Measurements from ENCODE around the gene POLR1E. TPM values are rescaled to one million over a fixed set of nuclear protein-coding genes. Genes with fewer than 3 reads are reported as not detected.
"Not testable (repeated sequence)": the region's sequence is repeated elsewhere in the genome, so short reads cannot be mapped to it uniquely, and the experiment has no call there.

Gene POLR1E
- total and polyA plus RNA-seq, 4 donors: 21.7 to 26.7 (median 25.0) TPM

DNA sequence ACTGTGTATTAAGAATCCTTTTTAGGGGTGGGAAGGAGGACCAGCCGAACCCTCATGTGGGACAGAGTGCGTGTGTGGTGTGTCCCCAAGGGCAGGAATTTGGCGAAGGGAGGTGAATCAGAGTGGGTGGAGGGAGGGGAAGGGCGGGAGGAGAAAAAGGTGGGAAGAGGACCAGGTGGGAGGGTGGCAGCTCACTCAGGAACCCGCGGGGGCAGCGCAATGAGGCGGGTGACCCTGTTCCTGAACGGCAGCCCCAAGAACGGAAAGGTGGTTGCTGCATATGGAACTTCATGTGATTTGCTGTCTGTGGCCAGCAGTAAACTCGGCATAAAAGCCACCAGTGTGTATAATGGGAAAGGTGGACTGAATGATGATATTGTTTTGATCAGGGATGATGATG is 8.8 kb upstream of the POLR1E start:
- 82% methylated on average over 11 of the region's 11 CpGs for WGBS (ENCODE audit: insufficient coverage)
- no peaks in the 10 kb centered on the region for H3K36me3 ChIP-seq (ENCODE audit: control insufficient read depth, insufficient read depth, low read length)
- H3K27ac ChIP-seq (ENCODE audit: low read depth, low read length): no peak overlapping the region
- peaks cover 3% of the 10 kb centered on the region for H3K4me1 ChIP-seq (ENCODE audit: control insufficient read depth, insufficient read depth, low read length)
- H3K27me3 ChIP-seq (ENCODE audit: control insufficient read depth, insufficient read depth, low read length): no peaks in the 10 kb centered on the region
- DNase-seq (ENCODE audit: low read depth in 4 of 6, low spot score in 6 of 6): no peak
- H3K4me3 ChIP-seq (ENCODE audit: low read depth, low read length): no peak overlapping the region
- H3K9me3 ChIP-seq (ENCODE audit: control insufficient read depth, insufficient read depth, low read length): peaks cover 3% of the 10 kb centered on the region

DNA sequence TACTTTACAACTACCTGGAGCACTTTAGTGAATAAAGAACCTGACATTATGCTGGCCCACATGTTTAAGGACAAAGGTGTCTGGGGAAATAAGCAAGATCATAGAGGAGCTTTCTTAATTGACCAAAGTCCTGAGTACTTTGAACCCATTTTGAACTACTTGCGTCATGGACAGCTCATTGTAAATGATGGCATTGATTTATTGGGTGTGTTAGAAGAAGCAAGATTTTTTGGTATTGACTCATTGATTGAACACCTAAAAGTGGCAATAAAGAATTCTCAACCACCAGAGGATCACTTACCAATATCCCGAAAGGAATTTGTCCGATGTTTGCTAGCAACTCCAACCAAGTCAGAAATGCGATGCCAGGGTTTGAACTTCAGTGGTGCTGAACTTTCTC is 8.3 kb upstream of the POLR1E start:
- 93% methylated on average over 3 of the region's 4 CpGs for WGBS (ENCODE audit: insufficient coverage)

GRCh38 chr9:37477987-37478619 is 7.6 kb upstream of the POLR1E start:
- not testable (repeated sequence) for H3K27me3 ChIP-seq (ENCODE audit: control insufficient read depth, insufficient read depth, low read length); H3K27ac ChIP-seq (ENCODE audit: low read depth, low read length); H3K4me1 ChIP-seq (ENCODE audit: control insufficient read depth, insufficient read depth, low read length); H3K4me3 ChIP-seq (ENCODE audit: low read depth, low read length); DNase-seq (ENCODE audit: low read depth in 4 of 6, low spot score in 6 of 6); H3K36me3 ChIP-seq (ENCODE audit: control insufficient read depth, insufficient read depth, low read length); H3K9me3 ChIP-seq (ENCODE audit: control insufficient read depth, insufficient read depth, low read length)
- WGBS (ENCODE audit: insufficient coverage): 83% methylated on average over 1 of the region's 5 CpGs

More for the DNA sequence above, 8.3 kb upstream of the POLR1E start:
- not testable (repeated sequence) for H3K27ac ChIP-seq (ENCODE audit: low read depth, low read length); H3K4me1 ChIP-seq (ENCODE audit: control insufficient read depth, insufficient read depth, low read length); H3K27me3 ChIP-seq (ENCODE audit: control insufficient read depth, insufficient read depth, low read length); H3K36me3 ChIP-seq (ENCODE audit: control insufficient read depth, insufficient read depth, low read length); H3K4me3 ChIP-seq (ENCODE audit: low read depth, low read length); DNase-seq (ENCODE audit: low read depth in 4 of 6, low spot score in 6 of 6); H3K9me3 ChIP-seq (ENCODE audit: control insufficient read depth, insufficient read depth, low read length)

GRCh38 chr9:37480759-37481158 is 5.0 kb upstream of the POLR1E start:
- Histone ChIP-seq H3K9me3 (ENCODE audit: control insufficient read depth, insufficient read depth, low read length) (no peaks in the 10 kb centered on the region), H3K4me1 (ENCODE audit: control insufficient read depth, insufficient read depth, low read length) (peaks cover 10% of the 10 kb centered on the region), H3K27ac (ENCODE audit: low read depth, low read length) (no peak overlapping the region), H3K36me3 (ENCODE audit: control insufficient read depth, insufficient read depth, low read length) (no peaks in the 10 kb centered on the region), H3K27me3 (ENCODE audit: control insufficient read depth, insufficient read depth, low read length) (no peaks in the 10 kb centered on the region), H3K4me3 (ENCODE audit: low read depth, low read length) (no peak overlapping the region)
- DNase-seq (ENCODE audit: low read depth in 4 of 6, low spot score in 6 of 6): no peak
- WGBS (ENCODE audit: insufficient coverage): 80% methylated on average over 1 of the region's 3 CpGs

DNA sequence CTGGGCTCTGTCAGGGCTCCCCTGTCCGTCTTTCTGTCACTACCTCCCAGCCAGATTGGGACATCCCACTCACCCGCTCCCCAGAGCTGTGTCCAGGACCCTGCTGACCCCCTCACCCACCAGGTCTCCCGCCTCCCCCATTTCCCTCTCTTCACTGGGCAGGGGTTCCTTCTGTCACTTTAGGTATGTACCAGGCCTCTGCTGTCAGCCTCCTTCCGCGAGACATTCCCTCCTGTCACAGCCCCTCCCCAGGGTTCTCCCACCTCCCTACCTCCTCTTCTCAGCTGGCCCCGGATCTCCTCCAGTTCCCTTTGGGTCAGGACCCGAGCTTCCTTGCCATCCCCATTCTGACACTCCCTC is 488 bp downstream of the POLR1E start:
- Histone ChIP-seq H3K9me3 (ENCODE audit: control insufficient read depth, insufficient read depth, low read length) (no peaks in the 10 kb centered on the region), H3K36me3 (ENCODE audit: control insufficient read depth, insufficient read depth, low read length) (peaks cover 4% of the 10 kb centered on the region), H3K27ac (ENCODE audit: low read depth, low read length) (peak overlapping the region; percentile 35), H3K27me3 (ENCODE audit: control insufficient read depth, insufficient read depth, low read length) (no peaks in the 10 kb centered on the region), H3K4me1 (ENCODE audit: control insufficient read depth, insufficient read depth, low read length) (peaks cover 24% of the 10 kb centered on the region), H3K4me3 (ENCODE audit: low read depth, low read length) (peak overlapping the region; percentile 82)
- WGBS (ENCODE audit: insufficient coverage): 3% methylated on average over 7 of the region's 7 CpGs
- DNase-seq (ENCODE audit: low read depth in 4 of 6, low spot score in 6 of 6): no peak

GRCh38 chr9:37486616-37487548 is 1.1 kb downstream of the POLR1E start:
- Histone ChIP-seq H3K4me3 (ENCODE audit: low read depth, low read length) (peak overlapping the region; percentile 82), H3K4me1 (ENCODE audit: control insufficient read depth, insufficient read depth, low read length) (peaks cover 24% of the 10 kb centered on the region), H3K27me3 (ENCODE audit: control insufficient read depth, insufficient read depth, low read length) (no peaks in the 10 kb centered on the region), H3K27ac (ENCODE audit: low read depth, low read length) (peak overlapping the region; percentile 19), H3K9me3 (ENCODE audit: control insufficient read depth, insufficient read depth, low read length) (no peaks in the 10 kb centered on the region), H3K36me3 (ENCODE audit: control insufficient read depth, insufficient read depth, low read length) (peaks cover 8% of the 10 kb centered on the region)
- 25% methylated on average over 5 of the region's 7 CpGs for WGBS (ENCODE audit: insufficient coverage)
- peak in 1 of 6 donors; percentile 72 for DNase-seq (ENCODE audit: low read depth in 4 of 6, low spot score in 6 of 6)

- Histone ChIP-seq H3K27me3 (ENCODE audit: control insufficient read depth, insufficient read depth, low read length) (no peaks in the 10 kb centered on the region), H3K4me3 (ENCODE audit: low read depth, low read length) (no peak overlapping the region), H3K27ac (ENCODE audit: low read depth, low read length) (no peak overlapping the region), H3K9me3 (ENCODE audit: control insufficient read depth, insufficient read depth, low read length) (no peaks in the 10 kb centered on the region), H3K4me1 (ENCODE audit: control insufficient read depth, insufficient read depth, low read length) (peaks cover 3% of the 10 kb centered on the region), H3K36me3 (ENCODE audit: control insufficient read depth, insufficient read depth, low read length) (peaks cover 35% of the 10 kb centered on the region)
- WGBS (ENCODE audit: insufficient coverage): no CpG with 5 or more reads among the region's 1 CpG
- DNase-seq (ENCODE audit: low read depth in 4 of 6, low spot score in 6 of 6): no peak
Observed at GRCh38 chr9:37491939-37492338, 6.2 kb downstream of the POLR1E start.

GRCh38 chr9:37495571-37495970 is 9.8 kb downstream of the POLR1E start:
- WGBS (ENCODE audit: insufficient coverage): 97% methylated on average over 5 of the region's 5 CpGs
- H3K9me3 ChIP-seq (ENCODE audit: control insufficient read depth, insufficient read depth, low read length): no peaks in the 10 kb centered on the region
- no peaks in the 10 kb centered on the region for H3K27me3 ChIP-seq (ENCODE audit: control insufficient read depth, insufficient read depth, low read length)
- H3K27ac ChIP-seq (ENCODE audit: low read depth, low read length): no peak overlapping the region
- H3K36me3 ChIP-seq (ENCODE audit: control insufficient read depth, insufficient read depth, low read length): peaks cover 57% of the 10 kb centered on the region
- no peak for DNase-seq (ENCODE audit: low read depth in 4 of 6, low spot score in 6 of 6)
- H3K4me3 ChIP-seq (ENCODE audit: low read depth, low read length): no peak overlapping the region
- H3K4me1 ChIP-seq (ENCODE audit: control insufficient read depth, insufficient read depth, low read length): no peaks in the 10 kb centered on the region

- Histone ChIP-seq H3K27me3 (ENCODE audit: control insufficient read depth, insufficient read depth, low read length) (no peaks in the 10 kb centered on the region), H3K36me3 (ENCODE audit: control insufficient read depth, insufficient read depth, low read length) (peaks cover 62% of the 10 kb centered on the region), H3K9me3 (ENCODE audit: control insufficient read depth, insufficient read depth, low read length) (no peaks in the 10 kb centered on the region), H3K27ac (ENCODE audit: low read depth, low read length) (no peak overlapping the region), H3K4me1 (ENCODE audit: control insufficient read depth, insufficient read depth, low read length) (no peaks in the 10 kb centered on the region), H3K4me3 (ENCODE audit: low read depth, low read length) (no peak overlapping the region)
- WGBS (ENCODE audit: insufficient coverage): 85% methylated on average over 4 of the region's 4 CpGs
- no peak for DNase-seq (ENCODE audit: low read depth in 4 of 6, low spot score in 6 of 6)
Observed at GRCh38 chr9:37496020-37496419, 10.3 kb downstream of the POLR1E start.

DNA sequence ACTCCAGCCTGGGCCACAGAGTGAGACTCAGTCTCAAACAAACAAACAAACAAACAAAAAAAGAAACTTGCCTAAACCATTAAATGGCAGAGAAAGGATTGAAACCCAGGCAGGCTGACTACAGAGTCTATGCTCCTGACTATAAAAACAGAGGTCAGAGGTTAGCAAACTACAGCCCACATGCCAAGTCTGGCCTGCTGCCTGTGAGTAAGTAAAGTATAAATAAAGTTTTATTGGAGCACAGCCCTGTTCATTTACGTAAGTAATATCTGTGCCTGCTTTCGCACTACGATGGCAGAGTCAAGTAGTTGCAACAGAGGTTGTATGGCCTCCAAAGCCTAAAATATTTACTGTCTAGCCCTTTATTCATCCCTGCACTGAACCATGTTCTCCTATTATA is 11.6 kb downstream of the POLR1E start:
- Histone ChIP-seq H3K27me3 (ENCODE audit: control insufficient read depth, insufficient read depth, low read length) (no peaks in the 10 kb centered on the region), H3K36me3 (ENCODE audit: control insufficient read depth, insufficient read depth, low read length) (peaks cover 65% of the 10 kb centered on the region), H3K4me3 (ENCODE audit: low read depth, low read length) (no peak overlapping the region), H3K4me1 (ENCODE audit: control insufficient read depth, insufficient read depth, low read length) (no peaks in the 10 kb centered on the region), H3K27ac (ENCODE audit: low read depth, low read length) (no peak overlapping the region), H3K9me3 (ENCODE audit: control insufficient read depth, insufficient read depth, low read length) (no peaks in the 10 kb centered on the region)
- no CpG with 5 or more reads among the region's 3 CpGs for WGBS (ENCODE audit: insufficient coverage)
- no peak for DNase-seq (ENCODE audit: low read depth in 4 of 6, low spot score in 6 of 6)

Data from spinal cord (tissue), 10 donors.